KG1 (cell line): ENCODE measurements around the gene CTSD.

Source experiments
- DNase-seq: peaks from one replicate; lab custom pipeline; 2025; lab: John Stamatoyannopoulos, UW

Gene CTSD

GRCh38 chr11:1755692-1756561 lies 7.8 kb downstream of the CTSD start:
- DNase-seq, result no peak

GRCh38 chr11:1755344-1755691 lies 8.4 kb downstream of the CTSD start:
- no peak for DNase-seq

GRCh38 chr11:1754376-1755150 lies 9.2 kb downstream of the CTSD start:
- DNase-seq, result no peak

- no peak for DNase-seq
Observed at GRCh38 chr11:1753929-1754305, 9.8 kb downstream of the CTSD start.

- DNase-seq, result no peak
Observed at GRCh38 chr11:1753229-1753928, 10.3 kb downstream of the CTSD start.

GRCh38 chr11:1752907-1753228 lies 10.9 kb downstream of the CTSD start:
- DNase-seq, result no peak

GRCh38 chr11:1751999-1752906 lies 11.5 kb downstream of the CTSD start:
- no peak for DNase-seq

- no peak for DNase-seq
Observed at GRCh38 chr11:1751531-1751921, 12.2 kb downstream of the CTSD start.

- no peak for DNase-seq
Observed at GRCh38 chr11:1750840-1751530, 12.7 kb downstream of the CTSD start.

- no peak for DNase-seq
Observed at GRCh38 chr11:1750481-1750839, 13.3 kb downstream of the CTSD start, which contains the start of gene IFITM10. Gene IFITM10, minus strand, starts transcription at chr11:1750595. Its CDS starts 153 bp downstream, at chr11:1750442.

- no peak for DNase-seq
Observed at GRCh38 chr11:1749395-1750351, 14.1 kb downstream of the CTSD start.

GRCh38 chr11:1748636-1749394 lies 14.9 kb downstream of the CTSD start:
- no peak for DNase-seq

- no peak for DNase-seq
Observed at GRCh38 chr11:1747753-1748635, 15.7 kb downstream of the CTSD start.

- no peak for DNase-seq
Observed at GRCh38 chr11:1746956-1747752, 16.6 kb downstream of the CTSD start.

- DNase-seq, result no peak
Observed at GRCh38 chr11:1746511-1746931, 17.2 kb downstream of the CTSD start.

- DNase-seq, result no peak
Observed at GRCh38 chr11:1745701-1746320, 17.9 kb downstream of the CTSD start.
